CD4-positive, alpha-beta T cell treated with Interleukin-6 at 100 ng/mL for 8 hours (primary cell): ENCODE results near the gene SHROOM3.

ENCODE experiments used
- DNase-seq: peaks from one replicate; pipeline ENCODE4 v3.0.0-alpha.2; 2020; ENCODE audit warnings: mixed read lengths, low spot score

The SHROOM3 gene

GRCh38 chr4:76494243-76494642 is 59.2 kb downstream of the SHROOM3 start:
- DNase-seq: no peak

DNA sequence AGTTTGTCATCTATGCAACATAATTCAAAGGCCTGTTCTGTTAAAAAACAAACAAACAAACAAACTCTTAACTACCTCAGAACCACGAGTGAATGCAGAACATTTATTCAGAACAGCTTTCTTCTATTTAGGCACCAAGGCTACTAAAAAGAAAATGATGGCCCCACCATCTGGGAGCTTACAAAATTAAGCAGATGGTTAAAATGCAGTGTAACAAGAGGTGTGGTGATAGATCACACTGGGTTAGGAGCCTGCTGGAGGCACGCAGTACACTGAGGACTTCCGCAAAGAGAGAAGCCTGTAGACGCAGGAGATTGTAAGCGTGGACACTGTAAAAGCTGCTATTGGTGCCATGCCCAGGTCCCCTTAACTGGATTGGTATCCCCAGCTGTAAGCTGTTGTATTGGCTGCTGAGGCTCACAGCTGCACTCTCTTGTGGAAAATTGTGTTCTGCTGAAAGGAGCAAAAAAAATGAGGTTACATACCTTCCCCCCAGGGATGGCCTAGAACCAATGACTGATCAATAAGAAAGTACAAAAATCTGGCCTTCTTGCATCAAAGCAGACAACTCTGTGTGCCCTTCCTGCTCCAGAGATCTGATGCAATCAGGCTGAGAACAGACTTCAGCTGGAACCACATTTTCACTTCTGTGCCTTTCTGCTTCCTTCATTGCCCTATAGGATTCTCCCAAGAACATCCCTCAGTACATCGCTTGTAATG is 60.0 kb downstream of the SHROOM3 start:
- DNase-seq: no peak

GRCh38 chr4:76498550-76498949 is 63.5 kb downstream of the SHROOM3 start:
- DNase-seq: no peak

GRCh38 chr4:76499461-76499860 is 64.4 kb downstream of the SHROOM3 start:
- DNase-seq: no peak

- DNase-seq: no peak
These were observed 67.9 kb downstream of the SHROOM3 start for GRCh38 chr4:76502886-76503285.

DNA sequence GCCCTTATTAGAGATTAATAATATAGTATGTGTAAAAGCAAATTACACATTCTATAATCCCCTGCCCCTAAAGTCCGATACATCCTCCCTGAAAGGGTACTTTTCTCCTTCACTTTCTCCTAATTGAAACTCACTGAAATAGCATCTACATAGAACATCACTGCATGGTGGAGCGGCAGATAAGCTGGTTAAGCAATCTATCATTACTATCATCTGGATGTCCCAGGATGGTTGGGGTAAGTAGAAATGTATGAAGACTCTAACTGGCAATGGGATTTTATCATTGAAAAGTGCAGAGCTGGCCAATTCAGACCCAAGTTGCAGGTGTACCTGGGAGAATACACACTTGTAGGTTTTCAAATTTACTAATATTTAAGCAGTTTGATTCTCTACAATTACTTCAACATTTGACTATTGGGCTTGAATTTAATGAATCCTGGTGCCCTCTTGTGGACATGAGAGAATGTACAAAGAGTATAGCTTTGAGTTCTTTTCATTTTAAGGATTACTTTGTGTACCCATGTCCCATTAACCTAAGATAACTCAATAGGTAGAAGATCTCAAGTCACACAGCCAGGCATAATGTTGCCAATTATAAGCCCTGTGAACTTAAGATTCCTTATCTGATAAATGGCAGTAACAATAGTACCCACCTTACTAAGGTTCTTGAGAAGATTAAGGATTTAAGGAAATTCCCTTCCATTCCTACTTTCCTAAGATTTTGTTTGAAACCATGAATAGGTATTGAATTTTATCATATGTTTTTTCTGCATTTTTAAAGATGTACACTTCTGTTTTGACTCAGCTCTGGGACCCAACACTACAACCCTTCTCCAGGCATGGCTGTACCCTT is 69.8 kb downstream of the SHROOM3 start:
- no peak for DNase-seq

GRCh38 chr4:76511947-76512346 is 76.9 kb downstream of the SHROOM3 start:
- DNase-seq: no peak

GRCh38 chr4:76513482-76513881 is 78.5 kb downstream of the SHROOM3 start:
- no peak for DNase-seq

DNA sequence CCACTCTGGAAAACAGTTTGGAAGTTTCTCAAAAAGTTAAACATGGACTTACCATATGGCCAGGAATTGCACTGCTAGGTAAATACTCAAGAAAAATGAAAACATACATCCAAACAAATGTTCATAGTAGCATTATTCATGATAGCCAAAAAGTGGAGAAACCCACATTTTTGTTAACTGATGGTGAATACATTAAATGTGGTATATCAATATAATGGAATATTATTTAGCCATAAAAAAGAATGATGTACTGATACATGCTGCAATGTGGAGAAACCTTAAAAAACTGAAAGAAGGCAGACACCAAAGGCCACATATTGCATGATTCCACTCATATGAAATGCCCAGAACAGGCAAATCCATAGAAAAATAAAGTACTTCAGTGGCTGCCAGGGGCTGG is 79.1 kb downstream of the SHROOM3 start:
- no peak for DNase-seq

- DNase-seq: no peak
These were observed 81.2 kb downstream of the SHROOM3 start for GRCh38 chr4:76515975-76516843.

DNA sequence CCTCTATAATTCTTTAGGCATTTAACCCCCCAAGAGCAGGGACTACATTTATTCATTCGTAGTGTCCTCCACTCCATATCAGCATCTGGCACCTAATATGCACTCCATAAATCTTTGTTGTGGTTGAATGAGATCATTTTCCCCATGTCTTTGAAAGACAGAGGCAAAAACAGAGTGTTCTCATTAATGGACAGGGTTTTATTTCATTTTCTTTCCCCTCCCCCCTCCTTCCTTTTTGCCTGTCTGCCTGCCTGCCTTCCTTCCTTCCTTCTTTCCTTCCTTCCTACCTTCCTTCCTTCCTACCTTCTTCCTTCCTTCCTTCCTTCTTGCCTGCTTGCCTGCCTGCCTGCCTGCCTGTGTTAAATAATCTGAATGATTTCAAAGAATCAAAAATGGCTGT is 83.2 kb downstream of the SHROOM3 start:
- DNase-seq: no peak

- no peak for DNase-seq
These were observed 88.6 kb downstream of the SHROOM3 start for GRCh38 chr4:76523593-76523992.

GRCh38 chr4:76525751-76526150 is 90.7 kb downstream of the SHROOM3 start:
- DNase-seq: no peak

- DNase-seq: no peak
These were observed 91.6 kb downstream of the SHROOM3 start for GRCh38 chr4:76526585-76526990.

DNA sequence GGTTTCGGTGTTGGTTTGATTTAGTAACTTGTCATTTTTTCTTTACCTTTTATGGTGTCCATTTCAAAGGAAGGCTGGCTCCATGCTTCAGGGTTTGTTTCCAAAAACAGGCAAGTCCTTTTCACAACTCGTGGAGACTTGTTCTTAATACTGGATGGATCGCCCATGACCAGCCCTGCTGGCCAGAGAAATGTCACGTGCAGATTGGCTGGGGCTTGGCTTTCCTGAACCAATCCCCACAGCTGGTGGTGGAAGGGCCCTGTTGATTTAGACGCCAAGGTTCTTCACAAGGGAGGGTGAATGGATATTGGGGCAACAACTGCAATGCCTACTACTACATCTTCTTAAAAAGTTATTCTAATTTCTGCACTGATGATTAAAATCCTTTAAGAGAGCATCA is 92.6 kb downstream of the SHROOM3 start:
- DNase-seq: no peak

DNA sequence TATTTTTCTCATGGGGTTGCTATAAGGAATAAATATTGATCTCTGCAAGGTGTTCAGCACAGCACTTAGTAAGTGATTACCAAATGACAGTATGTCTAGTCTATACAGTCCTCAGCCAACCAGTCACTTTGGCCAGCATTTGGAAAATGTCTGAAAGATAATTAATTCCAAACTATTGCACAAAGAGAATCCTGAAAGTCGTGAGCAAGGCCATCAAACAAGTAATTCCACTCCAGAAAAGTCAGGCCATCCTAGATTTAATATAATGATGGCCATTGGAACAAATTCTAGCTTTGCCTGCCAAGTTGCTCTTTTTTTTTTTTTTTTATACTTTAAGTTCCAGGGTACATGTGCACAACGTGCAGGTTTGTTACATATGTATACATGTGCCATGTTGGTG is 96.6 kb downstream of the SHROOM3 start:
- no peak for DNase-seq

GRCh38 chr4:76532805-76533204 is 97.8 kb downstream of the SHROOM3 start:
- no peak for DNase-seq

GRCh38 chr4:76533314-76533713 is 98.3 kb downstream of the SHROOM3 start:
- no peak for DNase-seq

GRCh38 chr4:76535603-76536372 is 100.8 kb downstream of the SHROOM3 start:
- DNase-seq: no peak

DNA sequence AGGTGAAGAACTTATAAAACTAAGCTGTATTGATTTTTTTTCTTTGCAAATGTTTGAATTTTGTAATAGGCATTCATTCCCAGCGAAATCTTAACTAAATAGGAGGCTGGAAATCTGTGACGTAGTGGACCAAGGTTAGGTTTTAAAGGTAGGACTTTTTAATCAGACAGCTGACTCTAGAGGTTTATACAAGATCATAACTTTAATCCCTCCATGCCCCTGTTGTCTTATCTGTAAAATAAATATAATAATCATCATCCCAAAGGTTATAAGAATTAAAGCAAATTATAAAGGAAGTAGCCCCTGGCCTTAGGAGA is 101.3 kb downstream of the SHROOM3 start:
- DNase-seq: no peak

GRCh38 chr4:76538296-76538695 is 103.3 kb downstream of the SHROOM3 start:
- no peak for DNase-seq

GRCh38 chr4:76539979-76540378 is 105.0 kb downstream of the SHROOM3 start:
- DNase-seq: no peak
